Body of pancreas (tissue), 4 donors: ENCODE measurements around the gene CAMK1D. TPM values are rescaled to one million over a fixed set of nuclear protein-coding genes. Genes with fewer than 3 reads are reported as not detected.

Experiments
- ATAC-seq: fragments of 150-250 bp; one replicate; pipeline ENCODE4 v1.9.1; 2016
- DNase-seq, 4 donors: peaks; one replicate each; pipeline ENCODE4 v3.0.0-alpha.2; 2019
- H3K27ac ChIP-seq, 4 donors: fragments of 200-600 bp; sonication (generic); 1 replicate in 3 of 4; 2 replicates in 1 of 4; pipeline versions ENCODE4 v1.5.1 to v1.6.1; 2016 to 2019; ENCODE audit warnings: mild to moderate bottlenecking in 1 of 4, mixed read lengths in 1 of 4, moderate library complexity in 1 of 4
- H3K27me3 ChIP-seq, 2 donors: fragments of 200-600 bp; sonication (generic); one replicate each; pipeline ENCODE4 v1.6.0; 2016; ENCODE audit warnings: mild to moderate bottlenecking in 1 of 2
- H3K36me3 ChIP-seq, 2 donors: fragments of 200-600 bp; sonication (generic); replicated peaks in 1 of 2; 2 replicates each; pipeline ENCODE4 v1.5.1; 2016; ENCODE audit warnings: low read depth in 2 of 2; ENCODE audit not compliant: insufficient read depth in 1 of 2
- H3K4me1 ChIP-seq: fragments of 200-600 bp; sonication (generic); one replicate; pipeline ENCODE4 v1.6.0; 2016
- H3K4me3 ChIP-seq, 2 donors: fragments of 200-600 bp; sonication (generic); 1 replicate in 1 of 2; 2 replicates in 1 of 2; pipeline ENCODE4 v1.5.1; 2016 to 2019
- H3K9me3 ChIP-seq, 3 donors: fragments of 200-600 bp; sonication (generic); 1 replicate in 2 of 3; 2 replicates in 1 of 3; pipeline ENCODE4 v1.5.1; 2016
- POLR2A ChIP-seq, 3 donors: fragments of 450-650 bp; IDR thresholded peaks; one replicate each; pipeline ENCODE4 v1.6.1; 2016; ENCODE audit warnings: antibody characterized with exemption in 3 of 3, mild to moderate bottlenecking in 2 of 3
- WGBS, 2 donors: methylation state at CpG; one replicate each; pipeline ENCODE4 v1.1.5; 2017; 5-methylcytosine and 5-hydroxymethylcytosine counted together
- intact Hi-C: fragments of 100-400 bp; cut with DNase I; formaldehyde crosslinking; loops from one replicate; pipeline ENCODE4 v1.15.1; 2023
- total RNA-seq, 2 donors: library from RNA; depleted of rRNA; stranded (reverse); fragments of >200 nt; gene quantifications; one replicate each; pipeline ENCODE4 v1.1.0, GENCODE V29; 2016
- TF ChIP-seq, protein P1 (sequence below), 7 experiments: fragments of 450-650 bp in 4 of 7; fragments of 200-600 bp in 3 of 7; sonication (generic) in 3 of 7; IDR thresholded peaks; one replicate each; pipeline ENCODE4 v1.5.1; 2016 to 2019; ENCODE audit warnings: antibody characterized with exemption in 7 of 7

The CAMK1D gene
- total RNA-seq, 2 donors from 2014 or later = 12.5 to 14.2 TPM

GRCh38 chr10:12819071-12819470, 469.7 kb downstream of the CAMK1D start:
- no peak for ATAC-seq
- intact Hi-C loops = no loop called here
- Histone ChIP-seq H3K27ac (no peak overlapping the region), H3K4me1 (no peaks in the 10 kb centered on the region), H3K36me3 (peaks cover 0 to 5% of the 10 kb centered on the region in 2 donors), H3K4me3 (no peak overlapping the region), H3K27me3 (no peaks in the 10 kb centered on the region), H3K9me3 (no peaks in the 10 kb centered on the region)
- no peak for TF ChIP-seq POLR2A (IDR thresholded peaks at IDR 0.05)
- TF ChIP-seq, protein P1, sequence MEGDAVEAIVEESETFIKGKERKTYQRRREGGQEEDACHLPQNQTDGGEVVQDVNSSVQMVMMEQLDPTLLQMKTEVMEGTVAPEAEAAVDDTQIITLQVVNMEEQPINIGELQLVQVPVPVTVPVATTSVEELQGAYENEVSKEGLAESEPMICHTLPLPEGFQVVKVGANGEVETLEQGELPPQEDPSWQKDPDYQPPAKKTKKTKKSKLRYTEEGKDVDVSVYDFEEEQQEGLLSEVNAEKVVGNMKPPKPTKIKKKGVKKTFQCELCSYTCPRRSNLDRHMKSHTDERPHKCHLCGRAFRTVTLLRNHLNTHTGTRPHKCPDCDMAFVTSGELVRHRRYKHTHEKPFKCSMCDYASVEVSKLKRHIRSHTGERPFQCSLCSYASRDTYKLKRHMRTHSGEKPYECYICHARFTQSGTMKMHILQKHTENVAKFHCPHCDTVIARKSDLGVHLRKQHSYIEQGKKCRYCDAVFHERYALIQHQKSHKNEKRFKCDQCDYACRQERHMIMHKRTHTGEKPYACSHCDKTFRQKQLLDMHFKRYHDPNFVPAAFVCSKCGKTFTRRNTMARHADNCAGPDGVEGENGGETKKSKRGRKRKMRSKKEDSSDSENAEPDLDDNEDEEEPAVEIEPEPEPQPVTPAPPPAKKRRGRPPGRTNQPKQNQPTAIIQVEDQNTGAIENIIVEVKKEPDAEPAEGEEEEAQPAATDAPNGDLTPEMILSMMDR (IDR thresholded peaks at IDR 0.05) = no peak
- DNase-seq = no peak
- WGBS, 2 donors = 78 to 87% methylated on average over 7 of the region's 7 CpGs

- H3K9me3 ChIP-seq = no peaks in the 10 kb centered on the region
- no peak for TF ChIP-seq POLR2A (IDR thresholded peaks at IDR 0.05)
- TF ChIP-seq, protein P1 (IDR thresholded peaks at IDR 0.05) = no peak
- peaks cover 0 to 5% of the 10 kb centered on the region in 2 donors for H3K36me3 ChIP-seq
- no peaks in the 10 kb centered on the region for H3K27me3 ChIP-seq
- no peak overlapping the region for H3K4me3 ChIP-seq
- DNase-seq (no peak), ATAC-seq (no peak)
- H3K4me1 ChIP-seq = no peaks in the 10 kb centered on the region
- intact Hi-C loops = no loop called here
- H3K27ac ChIP-seq = no peak overlapping the region
- WGBS, 2 donors = 96 to 98% methylated on average over 10 of the region's 10 CpGs
Observed at GRCh38 chr10:12819656-12820055, 470.3 kb downstream of the CAMK1D start.

GRCh38 chr10:12822126-12822892, 473.0 kb downstream of the CAMK1D start:
- Histone ChIP-seq H3K36me3 (no peaks in the 10 kb centered on the region), H3K4me3 (no peak overlapping the region), H3K4me1 (no peaks in the 10 kb centered on the region), H3K27me3 (no peaks in the 10 kb centered on the region), H3K9me3 (no peaks in the 10 kb centered on the region), H3K27ac (no peak overlapping the region)
- intact Hi-C loops = no loop called here
- WGBS, 2 donors = 91 to 92% methylated on average over 16 of the region's 16 CpGs
- no peak for DNase-seq
- TF ChIP-seq POLR2A (IDR thresholded peaks at IDR 0.05) = no peak
- TF ChIP-seq, protein P1 (IDR thresholded peaks at IDR 0.05) = no peak
- no peak for ATAC-seq

DNA sequence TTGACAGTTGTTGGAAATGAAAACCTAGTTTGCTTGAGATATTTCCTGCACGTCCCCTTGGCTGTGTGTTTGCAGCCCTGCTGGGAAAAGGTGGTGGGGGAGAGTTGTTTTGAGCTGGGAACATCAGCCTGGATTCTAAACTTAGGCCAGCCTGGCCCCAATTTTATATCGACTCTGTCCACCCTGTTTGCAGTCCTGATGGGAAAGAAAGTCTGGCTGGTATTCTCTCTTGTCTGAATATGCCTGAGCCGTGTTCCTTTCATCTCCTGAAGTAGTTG, 473.5 kb downstream of the CAMK1D start:
- no peak for ATAC-seq
- Histone ChIP-seq H3K9me3 (no peaks in the 10 kb centered on the region), H3K27ac (no peak overlapping the region), H3K4me3 (no peak overlapping the region), H3K27me3 (no peaks in the 10 kb centered on the region), H3K4me1 (no peaks in the 10 kb centered on the region), H3K36me3 (no peaks in the 10 kb centered on the region)
- intact Hi-C loops = no loop called here
- DNase-seq = no peak
- WGBS, 2 donors = 86 to 96% methylated on average over 3 of the region's 3 CpGs
- TF ChIP-seq, protein P1 (IDR thresholded peaks at IDR 0.05) = no peak
- TF ChIP-seq POLR2A (IDR thresholded peaks at IDR 0.05) = no peak

DNA sequence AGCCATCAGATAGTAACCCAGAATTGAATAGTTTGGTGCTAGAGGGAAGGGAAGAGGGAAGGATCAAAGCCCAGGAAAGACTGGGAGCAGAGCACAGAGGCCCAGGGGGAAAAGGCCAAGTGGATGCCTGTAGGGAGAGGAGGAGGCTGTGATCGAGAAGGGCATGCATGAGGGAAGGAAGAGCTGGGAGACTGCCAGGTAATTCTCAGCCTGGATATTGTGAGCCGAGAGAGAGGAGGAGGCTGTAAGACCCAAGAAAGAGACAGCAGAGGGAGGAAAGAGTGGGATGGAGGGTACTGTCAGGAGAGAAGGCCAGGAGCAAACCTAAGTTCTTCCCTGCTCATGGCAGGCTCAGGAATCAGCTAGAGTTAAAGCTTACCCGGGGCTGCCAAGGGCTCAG, 474.0 kb downstream of the CAMK1D start:
- H3K4me1 ChIP-seq = no peaks in the 10 kb centered on the region
- 78 to 84% methylated on average over 3 of the region's 3 CpGs for WGBS, 2 donors
- H3K9me3 ChIP-seq = no peaks in the 10 kb centered on the region
- no peaks in the 10 kb centered on the region for H3K27me3 ChIP-seq
- DNase-seq (no peak), ATAC-seq (no peak)
- intact Hi-C loops = no loop called here
- H3K4me3 ChIP-seq = no peak overlapping the region
- TF ChIP-seq, protein P1 (IDR thresholded peaks at IDR 0.05) = no peak
- H3K36me3 ChIP-seq = no peaks in the 10 kb centered on the region
- no peak overlapping the region for H3K27ac ChIP-seq
